ENCODE results near the gene KIAA1217.

KIAA1217 gene

GRCh38 chr10:24513155-24513554 is 304.2 kb downstream of the KIAA1217 start:
- DNase-seq: no peak

DNA sequence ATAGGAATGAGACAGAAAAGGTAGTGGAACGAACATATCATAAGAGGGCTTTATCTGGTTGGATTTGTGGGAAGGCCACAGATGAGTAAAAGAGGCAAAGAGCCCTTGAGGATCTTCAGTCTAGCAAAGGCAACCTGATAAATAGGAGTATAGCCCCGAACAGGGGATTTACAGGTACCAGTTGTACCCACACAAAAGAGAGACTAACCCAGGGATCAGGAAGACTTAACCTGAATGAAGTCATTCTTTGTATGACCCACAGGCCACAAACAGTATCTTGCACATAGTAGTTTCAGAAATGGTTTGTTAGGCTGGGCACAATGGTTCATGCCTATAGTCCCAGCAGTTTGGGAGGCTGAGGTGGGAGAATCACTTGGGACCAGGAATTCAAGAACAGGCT is 306.5 kb downstream of the KIAA1217 start:
- DNase-seq: no peak

DNA sequence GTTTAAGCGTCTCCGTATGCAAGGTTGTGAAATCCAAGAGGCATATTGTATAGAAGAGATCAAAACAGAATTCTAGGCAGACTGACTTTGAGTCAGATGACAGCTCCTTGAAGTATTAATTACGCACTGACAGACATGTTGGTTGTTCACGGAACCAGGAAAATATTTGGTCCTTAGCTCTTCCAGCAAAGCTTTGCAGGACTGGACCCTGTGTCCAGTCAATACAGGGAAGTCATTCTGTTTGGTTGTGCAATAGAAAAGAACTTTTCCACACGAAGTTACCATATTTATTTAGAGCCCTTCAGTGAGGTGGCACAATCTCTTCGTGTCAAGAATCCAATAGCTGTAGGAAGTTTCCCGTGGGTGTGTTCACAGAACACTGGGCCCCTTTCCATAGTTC is 309.5 kb downstream of the KIAA1217 start:
- DNase-seq: no peak

DNA sequence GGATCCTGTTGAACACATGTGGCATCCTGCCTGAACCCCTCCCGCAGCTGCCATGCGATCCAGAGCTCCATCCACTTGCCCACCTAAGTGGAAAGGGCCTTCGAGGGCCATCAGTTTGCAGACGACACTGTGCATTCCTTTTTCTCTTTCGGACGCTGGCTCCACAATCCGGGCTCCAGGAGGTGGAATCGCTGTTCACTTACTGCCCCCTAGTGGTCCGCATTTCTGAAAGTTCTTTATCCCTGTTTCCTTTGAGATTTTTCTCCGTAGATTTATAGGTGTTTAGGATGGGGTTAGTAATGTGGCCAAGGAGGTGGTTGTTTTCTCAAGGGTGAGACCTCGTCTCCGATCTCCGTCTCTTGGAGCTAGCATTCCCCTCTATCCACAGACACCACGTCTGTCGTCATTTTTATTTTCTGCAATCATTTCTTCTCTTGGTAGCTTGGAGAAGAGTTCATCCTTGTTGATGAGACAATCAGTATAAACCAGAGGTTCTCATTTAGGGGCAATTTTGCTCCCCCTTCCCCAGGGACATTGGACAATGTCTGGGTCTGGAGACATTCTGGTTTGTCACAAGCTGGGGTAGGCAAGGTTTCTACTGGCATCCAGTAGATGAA is 310.2 kb downstream of the KIAA1217 start:
- DNase-seq: peak; percentile 55

GRCh38 chr10:24519950-24520349 is 311.0 kb downstream of the KIAA1217 start:
- DNase-seq: peak; percentile 10

GRCh38 chr10:24524314-24524713 is 315.4 kb downstream of the KIAA1217 start:
- DNase-seq: no peak

DNA sequence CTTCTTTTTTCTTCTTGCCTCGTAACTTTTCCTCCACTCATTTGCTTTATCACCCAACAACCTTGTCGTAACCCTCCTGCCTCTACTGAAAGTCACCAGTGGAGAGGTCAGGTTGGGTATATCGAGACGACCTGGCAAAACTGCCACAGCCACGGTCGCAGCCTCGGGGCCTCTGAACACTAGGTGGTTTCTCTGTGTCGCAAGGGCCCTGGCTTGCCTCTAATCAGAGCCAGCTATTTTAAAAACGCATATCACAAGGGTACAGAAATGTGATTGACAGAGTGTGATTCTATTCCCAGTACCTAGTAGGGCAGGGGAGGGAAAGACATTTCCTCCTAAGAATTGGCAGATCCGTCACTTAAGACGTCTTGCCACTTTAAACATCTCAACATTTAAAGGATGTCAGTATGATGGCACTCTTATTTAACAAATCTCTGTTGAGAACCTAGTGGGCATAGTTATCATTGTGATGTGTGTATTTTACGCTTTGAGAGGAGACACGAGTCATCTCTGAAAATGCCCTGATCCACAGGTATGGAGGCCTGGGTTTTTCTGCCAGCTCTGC is 317.2 kb downstream of the KIAA1217 start:
- no peak for DNase-seq

- no peak for DNase-seq
Observed at GRCh38 chr10:24528946-24529345, 320.0 kb downstream of the KIAA1217 start.

DNA sequence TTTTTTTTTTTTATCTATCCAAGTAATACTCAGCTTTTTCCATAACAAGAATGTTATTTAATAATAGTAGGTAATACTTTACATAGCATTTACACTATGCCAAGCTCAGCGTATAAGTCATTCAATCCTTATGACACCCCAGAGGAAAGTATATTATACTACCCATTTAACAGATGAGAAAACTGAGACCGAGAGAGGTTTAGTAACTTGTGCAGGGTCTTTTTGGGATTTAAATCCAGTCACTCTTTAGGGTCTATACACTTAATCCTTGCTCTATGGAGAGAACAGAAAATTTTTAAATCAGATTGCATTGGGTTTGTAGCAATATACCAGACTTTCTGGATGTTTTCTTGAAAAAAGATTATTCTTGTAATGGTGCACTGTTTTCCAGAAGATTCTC is 322.5 kb downstream of the KIAA1217 start:
- no peak for DNase-seq

- no peak for DNase-seq
Observed at GRCh38 chr10:24533981-24534380, 325.0 kb downstream of the KIAA1217 start.

DNA sequence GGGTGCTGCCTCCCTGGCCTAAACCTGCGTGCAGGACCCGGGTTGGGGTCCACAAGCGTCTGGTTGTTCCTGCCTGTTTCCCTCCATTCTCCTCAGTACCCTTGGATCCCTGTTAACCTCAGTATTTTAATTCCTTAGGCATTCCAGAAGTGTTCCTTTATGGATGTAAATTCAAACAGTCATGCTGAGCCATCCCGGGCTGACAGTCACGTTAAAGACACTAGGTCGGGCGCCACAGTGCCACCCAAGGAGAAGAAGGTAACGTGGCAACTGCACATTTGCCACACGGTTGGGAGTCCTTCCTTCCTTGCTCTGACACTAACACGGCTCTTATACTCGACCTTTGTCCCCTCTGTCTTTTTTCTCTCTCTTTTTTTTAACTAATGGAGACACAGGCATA is 327.7 kb downstream of the KIAA1217 start:
- DNase-seq: no peak

DNA sequence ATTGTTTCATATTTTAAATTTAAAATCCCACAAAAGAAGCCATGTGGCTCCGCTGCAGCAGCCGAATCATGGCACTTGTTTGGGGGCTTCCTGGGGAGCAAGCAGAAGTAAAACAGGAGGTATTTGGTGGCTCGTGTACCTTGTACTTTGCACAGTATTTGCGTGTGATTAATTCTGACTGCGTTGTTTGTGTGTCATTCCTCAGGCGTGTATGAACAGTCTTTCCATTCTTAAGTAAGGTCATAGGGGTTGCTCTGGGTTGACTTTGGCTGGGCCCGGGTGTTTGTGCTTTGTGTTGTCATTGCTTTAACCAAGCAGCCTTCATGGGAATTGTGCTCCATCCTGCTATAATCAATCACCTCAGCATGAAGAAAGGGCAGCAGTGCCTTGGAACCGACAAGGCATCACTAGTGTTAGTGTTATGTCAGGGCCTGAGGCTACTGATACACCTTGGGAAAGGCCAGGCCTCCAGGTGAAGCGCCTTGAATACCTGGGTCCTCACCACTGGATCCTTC is 332.4 kb downstream of the KIAA1217 start:
- no peak for DNase-seq

DNA sequence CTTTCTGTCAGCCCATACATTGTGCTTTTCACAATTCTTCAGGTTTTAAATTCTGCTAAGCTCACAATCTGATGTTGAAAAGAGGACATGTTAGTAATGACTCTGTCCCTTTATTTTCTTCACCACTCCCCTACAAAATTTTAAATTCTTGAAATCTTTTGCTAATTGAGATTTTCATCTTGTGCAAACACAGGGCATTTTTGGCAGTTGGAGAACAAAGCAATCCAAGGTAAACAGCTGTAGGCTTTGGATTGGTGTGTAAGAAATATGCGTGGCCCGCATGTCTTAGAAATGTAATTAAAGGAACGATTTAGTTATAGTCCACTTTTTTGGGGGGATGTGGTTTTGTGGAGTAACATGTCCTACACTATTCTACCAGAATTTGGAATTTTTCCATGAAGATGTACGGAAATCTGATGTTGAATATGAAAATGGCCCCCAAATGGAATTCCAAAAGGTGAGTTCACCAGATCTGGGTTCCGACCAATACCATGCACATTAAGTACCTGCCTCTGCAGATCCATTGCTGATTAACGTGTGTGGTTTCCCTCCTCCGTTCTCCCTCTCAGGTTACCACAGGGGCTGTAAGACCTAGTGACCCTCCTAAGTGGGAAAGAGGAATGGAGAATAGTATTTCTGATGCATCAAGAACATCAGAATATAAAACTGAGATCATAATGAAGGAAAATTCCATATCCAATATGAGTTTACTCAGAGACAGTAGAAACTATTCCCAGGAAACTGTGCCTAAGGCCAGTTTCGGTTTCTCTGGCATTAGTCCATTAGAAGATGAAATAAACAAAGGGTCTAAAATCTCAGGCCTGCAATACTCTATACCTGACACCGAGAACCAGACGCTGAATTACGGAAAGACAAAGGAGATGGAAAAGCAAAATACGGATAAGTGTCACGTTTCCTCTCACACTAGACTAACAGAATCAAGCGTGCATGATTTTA is 333.7 kb downstream of the KIAA1217 start:
- no peak for DNase-seq

DNA sequence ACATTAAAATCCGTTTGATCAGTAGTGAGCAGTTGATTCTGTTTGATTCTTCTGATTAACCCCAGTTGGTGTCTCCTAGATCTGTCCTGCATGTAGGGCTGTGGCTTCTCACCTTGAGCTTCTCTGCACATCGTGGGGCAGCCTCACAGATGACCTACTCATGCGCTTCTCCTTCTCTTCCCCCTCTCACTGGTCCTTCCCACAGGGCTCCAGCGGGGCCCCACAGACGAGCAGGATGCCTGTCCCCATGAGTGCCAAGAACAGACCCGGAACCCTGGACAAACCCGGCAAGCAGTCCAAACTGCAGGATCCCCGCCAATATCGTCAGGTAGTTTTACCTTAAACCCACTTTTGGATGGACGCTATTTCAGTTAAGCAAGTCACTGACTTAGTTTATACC is 335.8 kb downstream of the KIAA1217 start:
- DNase-seq: no peak

DNA sequence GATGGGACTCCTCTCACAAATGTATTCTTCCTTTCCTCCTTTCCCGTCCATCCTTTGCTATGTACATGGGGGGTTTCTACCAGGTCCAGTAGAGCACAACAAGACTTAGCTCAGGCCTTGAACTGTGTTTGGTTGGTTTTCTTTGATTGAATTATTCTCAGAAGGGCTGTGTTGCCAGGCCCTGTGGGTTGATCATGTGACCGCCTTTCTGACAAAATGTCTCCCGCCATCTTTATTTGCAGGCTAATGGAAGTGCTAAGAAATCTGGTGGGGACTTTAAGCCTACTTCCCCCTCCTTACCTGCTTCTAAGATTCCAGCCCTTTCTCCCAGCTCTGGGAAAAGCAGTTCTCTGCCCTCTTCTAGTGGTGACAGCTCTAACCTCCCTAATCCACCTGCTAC is 336.6 kb downstream of the KIAA1217 start:
- no peak for DNase-seq

DNA sequence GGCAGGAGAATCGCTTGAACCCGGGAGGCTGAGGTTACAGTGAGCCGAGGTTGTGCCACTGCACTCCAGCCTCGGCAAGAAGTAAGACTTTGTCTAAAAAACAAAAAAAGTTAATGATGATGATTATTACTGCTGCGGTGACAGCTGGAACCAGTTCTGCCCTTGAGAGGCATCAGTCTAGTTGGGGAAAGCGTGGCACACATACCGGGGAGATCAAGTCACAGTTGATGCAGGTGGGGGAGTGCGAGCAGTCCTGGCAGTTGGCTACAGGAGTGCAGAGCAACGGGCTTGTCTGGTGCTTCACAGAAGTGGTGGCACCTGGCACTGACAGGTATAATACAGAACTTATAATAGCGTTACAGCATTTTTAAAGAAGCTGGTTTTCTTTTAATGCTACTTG is 341.7 kb downstream of the KIAA1217 start:
- DNase-seq: no peak

GRCh38 chr10:24551161-24551560 is 342.2 kb downstream of the KIAA1217 start:
- DNase-seq: no peak

GRCh38 chr10:24552346-24553016 is 343.5 kb downstream of the KIAA1217 start:
- DNase-seq: peak; percentile 58

DNA sequence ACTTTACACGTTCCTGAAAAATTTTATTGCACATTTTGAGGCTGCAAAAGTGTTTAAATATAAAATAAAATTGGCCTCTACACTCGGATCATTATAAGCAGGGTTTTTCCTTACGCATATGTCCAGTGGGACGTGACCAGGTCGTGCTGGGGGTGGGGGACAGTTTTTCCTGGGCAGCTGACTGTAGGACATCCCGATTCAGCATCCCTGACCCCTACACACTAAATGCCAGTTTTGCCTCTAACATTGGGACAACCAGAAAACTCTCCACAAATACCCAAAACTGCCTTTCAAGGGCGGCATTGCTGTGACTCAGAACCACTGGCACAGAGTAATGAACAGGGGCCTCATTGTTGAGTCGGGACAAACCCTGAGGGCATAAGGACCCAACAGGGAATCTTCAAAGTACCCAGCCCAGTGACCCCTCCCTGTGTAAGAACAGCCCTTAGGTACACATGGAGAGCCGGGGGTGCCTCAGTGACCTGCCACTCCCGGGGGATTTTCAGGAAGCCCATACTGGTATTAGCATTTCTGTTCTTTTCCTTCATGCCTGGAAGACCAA is 344.2 kb downstream of the KIAA1217 start:
- DNase-seq: no peak

- no peak for DNase-seq
Observed at GRCh38 chr10:24554036-24554435, 345.1 kb downstream of the KIAA1217 start.

DNA sequence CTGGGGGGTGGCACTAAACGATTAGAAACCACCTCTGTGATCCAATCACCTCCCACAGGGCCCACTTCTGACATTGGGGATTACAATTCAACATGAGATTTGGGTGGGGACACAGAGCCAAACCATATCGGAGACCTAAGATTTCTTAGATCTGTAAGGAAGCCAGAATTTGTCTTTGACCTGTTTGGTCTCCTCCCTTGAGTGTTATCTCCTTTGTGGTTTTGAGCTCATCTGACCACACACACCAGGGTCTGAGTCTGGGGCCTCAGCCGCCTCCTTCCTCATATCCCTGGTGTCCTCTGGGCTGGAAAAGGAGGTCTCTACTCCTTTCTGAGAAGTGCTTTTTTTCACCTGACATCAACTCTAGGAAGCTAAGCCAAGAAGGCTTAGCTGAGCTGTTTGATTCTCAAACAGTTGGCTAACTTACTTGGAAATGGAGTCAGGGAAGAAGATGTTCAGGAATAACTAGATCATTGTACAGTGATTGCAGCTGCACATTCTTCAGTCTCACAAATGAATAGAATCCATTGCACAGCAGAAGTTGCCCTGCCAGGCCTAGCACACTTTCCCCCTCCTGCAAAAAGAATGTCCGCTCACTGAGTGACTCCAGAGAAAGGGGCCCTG is 347.3 kb downstream of the KIAA1217 start:
- DNase-seq: no peak

Measured in NCI-H69 (cell line).